Astrocyte (in vitro differentiated cells and primary cell): ENCODE results near the gene PEX3.
"Not testable (repeated sequence)": the region's sequence is repeated elsewhere in the genome, so short reads cannot be mapped to it uniquely, and the experiment has no call there.

Experiments used
- CTCF ChIP-seq: IDR thresholded peaks from 2 replicates; pipeline ENCODE4 v1.5.1; 2011; ENCODE audit warnings: low read depth, mild to moderate bottlenecking, inconsistent platforms, low read length, moderate library complexity; ENCODE audit not compliant: insufficient read depth
- EZH2 ChIP-seq: IDR thresholded peaks from 2 replicates; pipeline ENCODE4 v1.6.1; 2012; ENCODE audit warnings: mild to moderate bottlenecking, low read length, inconsistent platforms; ENCODE audit not compliant: insufficient read depth

DNA sequence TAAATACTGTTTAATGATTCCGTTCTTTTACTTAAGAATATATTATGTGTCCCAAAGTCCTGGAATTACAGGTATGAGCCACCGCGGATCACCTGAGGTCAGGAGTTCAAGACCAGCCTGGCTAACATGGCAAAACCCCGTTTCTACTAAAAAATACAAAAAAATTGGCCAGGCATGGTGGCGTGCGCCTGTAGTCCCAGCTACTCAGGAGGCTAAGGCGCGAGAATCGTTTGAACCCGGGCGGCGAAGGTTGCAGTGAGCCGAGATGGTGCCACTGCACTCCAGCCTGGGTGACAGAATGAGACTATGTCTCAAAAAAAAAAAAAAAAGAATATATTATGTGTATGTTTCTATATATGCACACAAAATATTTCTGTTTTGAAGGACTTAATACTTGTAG, 59.7 kb downstream of the PEX3 start:
- TF ChIP-seq EZH2, CTCF: not testable (repeated sequence)
